Right lobe of liver (tissue), 6 donors: ENCODE data around the gene PRR5L. TPM values are rescaled to one million over a fixed set of nuclear protein-coding genes. Genes with fewer than 3 reads are reported as not detected.

Experiments
- ATAC-seq, 4 donors: fragments of 200-7000 bp; cut with Tn5 transposase; one replicate each; pipeline ENCODE4 v1.9.1; 2020; ENCODE audit warnings: mild to moderate bottlenecking in 4 of 4, moderate library complexity in 4 of 4
- DNase-seq, 3 donors: peaks; one replicate each; pipeline ENCODE4 v3.0.0-alpha.2; 2020
- H3K27ac ChIP-seq, 3 donors: fragments of 200-600 bp; one replicate each; pipeline ENCODE4 v1.8.0; 2022
- H3K27me3 ChIP-seq, 2 donors: fragments of 200-600 bp; one replicate each; pipeline ENCODE4 v1.8.0; 2022
- H3K36me3 ChIP-seq, 4 donors: fragments of 200-600 bp; sonication (generic) in 1 of 4; one replicate each; pipeline versions ENCODE4 v1.5.1 to v1.8.0; 2017 to 2022; ENCODE audit warnings: control low read depth in 1 of 4
- H3K4me1 ChIP-seq, 4 donors: fragments of 200-600 bp; sonication (generic) in 1 of 4; one replicate each; pipeline versions ENCODE4 v1.5.1 to v1.8.0; 2017 to 2022; ENCODE audit warnings: control low read depth in 1 of 4
- H3K4me3 ChIP-seq, 3 donors: fragments of 200-600 bp; one replicate each; pipeline ENCODE4 v1.8.0; 2022
- H3K9me3 ChIP-seq, 4 donors: fragments of 200-600 bp; sonication (generic) in 1 of 4; one replicate each; pipeline versions ENCODE4 v1.5.1 to v1.8.0; 2017 to 2022; ENCODE audit warnings: control low read depth in 1 of 4
- POLR2A ChIP-seq: fragments of 450-650 bp; IDR thresholded peaks from one replicate; pipeline ENCODE4 v1.6.1; 2017; ENCODE audit warnings: antibody characterized with exemption, mild to moderate bottlenecking
- WGBS: methylation state at CpG from one replicate; pipeline ENCODE4 v1.1.6; 2018; ENCODE audit warnings: low coverage, low lambda C conversion rate; ENCODE audit not compliant: insufficient coverage; ENCODE audit errors: missing lambda C conversion rate; 5-methylcytosine and 5-hydroxymethylcytosine counted together
- intact Hi-C, 2 donors: fragments of 100-400 bp; cut with DNase I; formaldehyde crosslinking; loops; one replicate each; pipeline versions ENCODE4 v1.11.2 to v1.14.1; 2022
- total RNA-seq, 6 experiments: library from RNA; depleted of rRNA in 2 of 6; stranded (reverse); fragments of >200 nt in 2 of 6; fragmentation: NEBNext Ultra II Directional in 3 of 6; extraction: Animal tissue kit (Norgen Biotek cat#: 25700) in 3 of 6; gene quantifications; one replicate each; pipeline versions ENCODE4 v1.1.0 to v1.2.4, GENCODE V29; 2016 to 2023
- TF ChIP-seq, protein P1 (sequence below), 4 donors: fragments of 200-600 bp in 3 of 4; fragments of 450-650 bp in 1 of 4; IDR thresholded peaks; one replicate each; pipeline versions ENCODE4 v1.5.1 to v1.8.0; 2016 to 2022; ENCODE audit warnings: antibody characterized with exemption in 4 of 4, mild to moderate bottlenecking in 2 of 4
- donor health status: DM: no; HTN: yes; CAD: no.
- donor health status: DM: no; HTN: no; CAD: no.
- donor health status: DM: no; HTN: no; CAD: no.
- donor health status: DM: no; HTN: yes; CAD: no.
- donor health status: DM: no; HTN: yes; CAD: no.

Gene PRR5L
- total RNA-seq, 6 experiments from 2014 or later = 2.2 to 4.5 (median 2.3) TPM

DNA sequence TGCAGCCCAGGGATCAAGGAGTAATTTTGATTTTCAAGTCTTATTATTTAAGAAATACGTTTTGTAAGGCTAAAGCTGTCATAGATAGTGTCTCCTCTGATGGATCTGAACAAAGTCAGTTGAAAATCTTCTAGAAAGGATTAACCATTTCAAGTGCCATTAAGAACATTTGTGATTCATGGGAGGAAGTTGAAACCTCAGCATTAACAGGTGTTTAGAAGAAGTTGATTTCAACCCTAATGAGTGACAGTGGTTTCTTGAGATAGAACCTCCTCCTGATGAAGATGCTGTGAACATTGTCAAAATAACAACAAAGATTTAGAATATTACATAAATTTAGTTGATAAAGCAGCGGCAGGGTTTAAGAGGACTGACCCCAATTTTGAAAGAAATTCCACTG is 61.7 kb downstream of the PRR5L start:
- H3K9me3 ChIP-seq = no peaks in the 10 kb centered on the region
- no peaks in the 10 kb centered on the region for H3K27me3 ChIP-seq
- DNase-seq = no peak
- H3K27ac ChIP-seq = no peak overlapping the region
- H3K4me1 ChIP-seq = no peaks in the 10 kb centered on the region
- no peak for ATAC-seq
- intact Hi-C loops = no loop called here
- 28% methylated on average over 2 of the region's 2 CpGs for WGBS
- no peaks in the 10 kb centered on the region for H3K36me3 ChIP-seq
- TF ChIP-seq, protein P1, sequence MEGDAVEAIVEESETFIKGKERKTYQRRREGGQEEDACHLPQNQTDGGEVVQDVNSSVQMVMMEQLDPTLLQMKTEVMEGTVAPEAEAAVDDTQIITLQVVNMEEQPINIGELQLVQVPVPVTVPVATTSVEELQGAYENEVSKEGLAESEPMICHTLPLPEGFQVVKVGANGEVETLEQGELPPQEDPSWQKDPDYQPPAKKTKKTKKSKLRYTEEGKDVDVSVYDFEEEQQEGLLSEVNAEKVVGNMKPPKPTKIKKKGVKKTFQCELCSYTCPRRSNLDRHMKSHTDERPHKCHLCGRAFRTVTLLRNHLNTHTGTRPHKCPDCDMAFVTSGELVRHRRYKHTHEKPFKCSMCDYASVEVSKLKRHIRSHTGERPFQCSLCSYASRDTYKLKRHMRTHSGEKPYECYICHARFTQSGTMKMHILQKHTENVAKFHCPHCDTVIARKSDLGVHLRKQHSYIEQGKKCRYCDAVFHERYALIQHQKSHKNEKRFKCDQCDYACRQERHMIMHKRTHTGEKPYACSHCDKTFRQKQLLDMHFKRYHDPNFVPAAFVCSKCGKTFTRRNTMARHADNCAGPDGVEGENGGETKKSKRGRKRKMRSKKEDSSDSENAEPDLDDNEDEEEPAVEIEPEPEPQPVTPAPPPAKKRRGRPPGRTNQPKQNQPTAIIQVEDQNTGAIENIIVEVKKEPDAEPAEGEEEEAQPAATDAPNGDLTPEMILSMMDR (IDR thresholded peaks at IDR 0.05) = no peak
- no peak for TF ChIP-seq POLR2A
- no peak overlapping the region for H3K4me3 ChIP-seq

- intact Hi-C loops = no loop called here
- no peaks in the 10 kb centered on the region for H3K36me3 ChIP-seq
- H3K27me3 ChIP-seq = no peaks in the 10 kb centered on the region
- no peak for DNase-seq
- H3K27ac ChIP-seq = no peak overlapping the region
- TF ChIP-seq POLR2A = no peak
- TF ChIP-seq, protein P1 (IDR thresholded peaks at IDR 0.05) = no peak
- ATAC-seq = no peak
- H3K4me1 ChIP-seq = no peaks in the 10 kb centered on the region
- no peaks in the 10 kb centered on the region for H3K9me3 ChIP-seq
- WGBS = 72% methylated on average over 3 of the region's 3 CpGs
- H3K4me3 ChIP-seq = no peak overlapping the region
These were observed 62.3 kb downstream of the PRR5L start for GRCh38 chr11:36358436-36358835.

- Histone ChIP-seq H3K27ac (no peak overlapping the region), H3K4me1 (no peaks in the 10 kb centered on the region), H3K27me3 (no peaks in the 10 kb centered on the region), H3K9me3 (no peaks in the 10 kb centered on the region), H3K36me3 (no peaks in the 10 kb centered on the region), H3K4me3 (no peak overlapping the region)
- WGBS = 59% methylated on average over 3 of the region's 3 CpGs
- TF ChIP-seq, protein P1 (IDR thresholded peaks at IDR 0.05) = no peak
- intact Hi-C loops = no loop called here
- ATAC-seq (no peak), DNase-seq (no peak)
These were observed 64.2 kb downstream of the PRR5L start for GRCh38 chr11:36360318-36360717.

DNA sequence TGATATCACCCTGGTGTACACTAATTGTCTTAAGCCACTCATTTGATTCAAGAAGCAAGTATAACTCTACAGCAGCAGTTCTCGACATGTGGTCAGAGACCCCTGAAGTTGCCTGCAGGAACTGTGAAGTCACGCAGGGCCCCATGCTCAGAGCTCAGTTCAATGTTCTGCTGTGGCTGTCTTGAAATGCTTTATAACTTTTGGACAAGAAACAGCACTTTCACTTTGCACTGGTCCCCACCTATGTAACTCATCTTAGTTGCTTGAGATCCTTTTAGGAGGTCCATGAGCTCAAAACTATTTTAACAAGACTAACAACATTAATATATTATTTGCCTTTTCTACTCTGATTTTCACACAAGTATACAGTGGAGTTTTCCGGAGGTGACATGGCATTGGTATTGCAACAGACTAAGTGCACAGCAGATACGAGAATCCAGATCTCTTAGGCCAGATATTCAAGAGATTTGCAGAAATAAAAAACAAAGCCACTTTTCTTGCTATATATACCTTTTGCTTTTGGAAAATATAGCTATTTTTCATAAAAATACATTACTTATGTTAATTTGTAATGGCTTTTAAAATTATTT is 64.8 kb downstream of the PRR5L start:
- H3K27me3 ChIP-seq = no peaks in the 10 kb centered on the region
- TF ChIP-seq POLR2A = no peak
- TF ChIP-seq, protein P1 (IDR thresholded peaks at IDR 0.05) = no peak
- WGBS = 37% methylated on average over 3 of the region's 4 CpGs
- intact Hi-C loops = no loop called here
- H3K9me3 ChIP-seq = no peaks in the 10 kb centered on the region
- H3K27ac ChIP-seq = no peak overlapping the region
- no peaks in the 10 kb centered on the region for H3K4me1 ChIP-seq
- no peak for DNase-seq
- H3K36me3 ChIP-seq = no peaks in the 10 kb centered on the region
- no peak overlapping the region for H3K4me3 ChIP-seq
- ATAC-seq = peak in 1 of 4 donors; percentile 24

DNA sequence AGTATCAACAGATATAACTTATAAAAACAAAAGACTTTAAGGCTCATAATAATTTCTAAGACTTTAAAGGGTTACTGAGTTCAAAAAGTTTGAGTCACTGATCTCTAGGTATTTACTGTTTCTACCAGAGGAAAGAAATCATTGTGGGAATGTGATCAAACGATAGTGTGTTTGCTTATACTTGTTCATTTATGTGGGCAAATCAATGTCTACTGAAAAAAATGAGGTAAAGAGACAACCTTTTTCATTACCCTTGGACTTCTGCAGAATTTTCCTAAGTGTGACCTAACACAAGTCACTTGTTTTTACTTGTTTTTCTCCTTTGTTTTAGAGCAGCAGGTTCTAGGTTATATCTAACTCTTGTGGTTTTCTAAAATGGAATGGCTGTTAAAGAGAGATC is 65.4 kb downstream of the PRR5L start:
- DNase-seq (no peak), ATAC-seq (no peak)
- H3K4me3 ChIP-seq = no peak overlapping the region
- H3K4me1 ChIP-seq = no peaks in the 10 kb centered on the region
- WGBS = 13% methylated on average over 1 of the region's 1 CpG
- peak overlapping the region in 1 of 3 donors; percentile 13 for H3K27ac ChIP-seq
- H3K9me3 ChIP-seq = no peaks in the 10 kb centered on the region
- H3K27me3 ChIP-seq = no peaks in the 10 kb centered on the region
- TF ChIP-seq, protein P1 (IDR thresholded peaks at IDR 0.05) = no peak
- no peak for TF ChIP-seq POLR2A
- intact Hi-C loops = no loop called here
- H3K36me3 ChIP-seq = no peaks in the 10 kb centered on the region
